ENCODE data around the gene GDA. TPM values are rescaled to one million over a fixed set of nuclear protein-coding genes. Genes with fewer than 3 reads are reported as not detected.

The GDA gene
- polyA plus RNA-seq, 4 donors: 33.1 to 210 (median 124) TPM

DNA sequence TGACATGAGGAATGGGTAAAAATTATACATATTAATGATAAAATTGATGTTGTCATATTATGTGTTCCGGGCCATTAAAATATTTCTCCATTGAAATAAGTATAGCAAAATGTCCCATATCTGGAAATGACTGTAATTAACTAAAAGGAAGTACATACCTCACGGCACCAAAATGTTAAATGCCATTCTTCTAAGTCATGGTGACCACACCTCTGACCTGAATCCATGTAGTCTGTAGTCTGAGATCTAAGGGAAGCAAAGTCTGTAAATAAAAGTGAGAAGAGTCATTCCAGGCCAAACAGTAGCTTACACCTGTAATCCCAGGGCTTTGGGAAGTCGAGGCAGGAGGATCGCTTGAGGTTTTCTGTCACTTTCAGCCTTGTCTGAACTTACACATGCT is 8.7 kb upstream of the GDA start:
- H3K4me1 ChIP-seq (ENCODE audit: control insufficient read depth in 3 of 3, insufficient read depth in 2 of 3, low read depth in 1 of 3, low read length in 2 of 3): peaks cover 2 to 11% (median 2%) of the 10 kb centered on the region in 3 donors
- DNase-seq (peak in 1 of 2 donors; percentile 80), FAIRE-seq (no peak)
- no peak overlapping the region for H3K4me3 ChIP-seq (ENCODE audit: low read depth in 1 of 3, low read length in 3 of 3)
- 50 to 70% (median 70%) methylated on average over 4 of the region's 4 CpGs for WGBS, 3 donors
- no peaks in the 10 kb centered on the region for H3K36me3 ChIP-seq (ENCODE audit: control insufficient read depth in 3 of 3, insufficient read depth in 2 of 3, low read depth in 1 of 3, low read length in 3 of 3)
- H3K9me3 ChIP-seq (ENCODE audit: control insufficient read depth in 2 of 2, insufficient read depth in 1 of 2, low read depth in 1 of 2, low read length in 1 of 2): no peaks in the 10 kb centered on the region
- no peaks in the 10 kb centered on the region for H3K27me3 ChIP-seq (ENCODE audit: control insufficient read depth in 3 of 3, insufficient read depth in 3 of 3, low read length in 3 of 3)
- no peak overlapping the region for H3K27ac ChIP-seq (ENCODE audit: low read depth in 1 of 3, low read length in 2 of 3)

DNA sequence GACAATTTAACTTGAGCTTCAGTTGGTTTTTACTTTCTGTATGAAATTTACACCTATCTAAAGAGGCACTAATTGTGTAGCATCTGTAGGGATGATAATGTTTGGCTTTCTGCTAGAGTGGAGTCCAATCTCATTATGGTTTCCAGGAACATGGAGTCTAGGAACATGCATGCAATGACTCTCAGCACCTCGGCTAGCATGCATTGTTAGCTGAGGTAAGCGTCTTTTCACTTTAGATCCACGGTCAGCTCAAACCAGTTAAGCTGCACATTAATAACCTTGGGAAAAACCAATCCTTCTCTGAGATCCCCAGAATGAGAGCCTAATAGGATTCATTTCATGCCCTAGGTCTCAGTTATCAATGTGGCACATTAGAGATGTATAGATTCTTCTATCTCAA is 7.8 kb upstream of the GDA start:
- DNase-seq (no peak), FAIRE-seq (no peak)
- no peaks in the 10 kb centered on the region for H3K27me3 ChIP-seq (ENCODE audit: control insufficient read depth in 3 of 3, insufficient read depth in 3 of 3, low read length in 3 of 3)
- no peak overlapping the region for H3K4me3 ChIP-seq (ENCODE audit: low read depth in 1 of 3, low read length in 3 of 3)
- H3K9me3 ChIP-seq (ENCODE audit: control insufficient read depth in 2 of 2, insufficient read depth in 1 of 2, low read depth in 1 of 2, low read length in 1 of 2): no peaks in the 10 kb centered on the region
- peaks cover 2 to 11% (median 2%) of the 10 kb centered on the region in 3 donors for H3K4me1 ChIP-seq (ENCODE audit: control insufficient read depth in 3 of 3, insufficient read depth in 2 of 3, low read depth in 1 of 3, low read length in 2 of 3)
- H3K36me3 ChIP-seq (ENCODE audit: control insufficient read depth in 3 of 3, insufficient read depth in 2 of 3, low read depth in 1 of 3, low read length in 3 of 3): no peaks in the 10 kb centered on the region
- 83 to 93% (median 91%) methylated on average over 3 of the region's 3 CpGs for WGBS, 3 donors
- H3K27ac ChIP-seq (ENCODE audit: low read depth in 1 of 3, low read length in 2 of 3): no peak overlapping the region

DNA sequence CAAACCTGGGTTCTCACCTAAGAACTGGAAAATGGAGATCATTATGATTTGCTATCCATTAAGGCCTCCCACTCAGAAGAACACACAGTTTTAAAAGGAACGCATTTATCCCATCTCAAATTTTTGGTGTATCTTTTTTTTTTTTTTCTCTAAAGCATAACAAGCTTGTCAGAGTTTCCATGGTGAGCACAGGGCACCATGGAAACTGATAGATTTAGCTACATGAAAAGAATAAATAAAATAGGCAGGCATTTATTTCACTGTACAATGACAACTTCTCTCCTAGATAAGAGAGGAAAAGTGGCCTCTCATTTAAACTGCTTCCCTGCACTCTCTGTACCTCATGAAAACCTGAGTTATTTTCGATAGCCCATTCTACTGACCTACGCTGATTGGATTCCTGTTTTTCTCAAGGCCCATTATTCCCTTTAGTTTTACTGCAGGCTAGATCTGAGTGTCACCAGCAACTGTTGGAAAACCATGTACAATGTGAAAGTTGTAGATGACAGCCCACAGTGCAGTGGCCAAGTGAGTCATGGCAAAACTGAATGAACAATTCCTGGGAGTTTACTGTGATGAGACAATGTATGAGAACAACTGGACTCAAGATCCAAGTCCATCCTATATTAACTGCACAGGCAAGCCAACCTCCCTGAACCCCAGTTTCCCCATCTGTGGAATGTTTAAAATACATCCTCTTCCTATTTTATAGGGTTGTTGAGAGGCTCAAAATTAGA is 4.3 kb upstream of the GDA start:
- FAIRE-seq (no peak), DNase-seq (peak; percentile 72 to 82)
- Histone ChIP-seq H3K27ac (ENCODE audit: low read depth in 1 of 3, low read length in 2 of 3) (peak overlapping the region in 2 of 3 donors; percentile 25 to 64), H3K9me3 (ENCODE audit: control insufficient read depth in 2 of 2, insufficient read depth in 1 of 2, low read depth in 1 of 2, low read length in 1 of 2) (no peaks in the 10 kb centered on the region), H3K36me3 (ENCODE audit: control insufficient read depth in 3 of 3, insufficient read depth in 2 of 3, low read depth in 1 of 3, low read length in 3 of 3) (no peaks in the 10 kb centered on the region), H3K4me3 (ENCODE audit: low read depth in 1 of 3, low read length in 3 of 3) (no peak overlapping the region), H3K27me3 (ENCODE audit: control insufficient read depth in 3 of 3, insufficient read depth in 3 of 3, low read length in 3 of 3) (peaks cover 0 to 6% (median 3%) of the 10 kb centered on the region in 3 donors), H3K4me1 (ENCODE audit: control insufficient read depth in 3 of 3, insufficient read depth in 2 of 3, low read depth in 1 of 3, low read length in 2 of 3) (peaks cover under 1 to 9% (median 2%) of the 10 kb centered on the region in 3 donors)
- WGBS, 3 donors: 91 to 95% (median 94%) methylated on average over 3 of the region's 3 CpGs

DNA sequence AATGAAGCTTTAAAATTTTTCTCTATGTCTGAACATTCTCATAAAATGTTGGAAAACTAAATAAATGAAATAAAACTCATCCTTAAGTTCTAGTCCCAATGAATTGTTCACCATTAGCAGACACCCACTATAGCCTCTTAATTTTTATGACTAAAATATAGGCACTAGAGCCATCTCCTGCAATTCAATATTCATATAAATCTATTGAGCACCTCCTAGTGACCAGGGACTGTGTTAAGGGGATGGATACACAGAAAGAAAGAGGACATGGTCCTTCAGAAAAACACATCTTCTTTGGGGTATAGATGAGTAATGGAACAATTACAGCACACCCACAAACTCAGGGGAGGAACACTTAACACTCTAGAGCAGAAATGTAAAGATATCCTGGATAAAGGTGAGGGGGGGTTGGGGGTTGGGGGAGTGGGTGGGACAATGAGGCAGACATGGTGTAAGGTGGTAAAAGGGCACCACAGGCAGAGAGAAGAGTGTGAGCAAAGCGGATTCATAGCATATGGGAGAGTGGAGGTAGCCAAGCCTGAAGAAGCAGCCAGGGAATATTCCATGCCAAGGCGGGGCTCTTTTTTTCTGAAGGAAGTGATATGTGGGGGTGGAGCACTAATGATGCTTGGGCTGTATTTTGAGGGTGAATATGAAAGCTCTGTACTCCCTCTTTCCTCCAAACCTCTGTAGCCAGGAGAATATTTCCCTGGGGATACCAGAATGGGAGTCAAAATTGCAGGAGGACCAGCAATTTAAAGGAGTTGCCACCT is 3.3 kb upstream of the GDA start:
- Histone ChIP-seq H3K4me3 (ENCODE audit: low read depth in 1 of 3, low read length in 3 of 3) (no peak overlapping the region), H3K36me3 (ENCODE audit: control insufficient read depth in 3 of 3, insufficient read depth in 2 of 3, low read depth in 1 of 3, low read length in 3 of 3) (no peaks in the 10 kb centered on the region), H3K9me3 (ENCODE audit: control insufficient read depth in 2 of 2, insufficient read depth in 1 of 2, low read depth in 1 of 2, low read length in 1 of 2) (no peaks in the 10 kb centered on the region), H3K27ac (ENCODE audit: low read depth in 1 of 3, low read length in 2 of 3) (peak overlapping the region in 1 of 3 donors; percentile 64), H3K4me1 (ENCODE audit: control insufficient read depth in 3 of 3, insufficient read depth in 2 of 3, low read depth in 1 of 3, low read length in 2 of 3) (peaks cover 0 to 9% (median 2%) of the 10 kb centered on the region in 3 donors), H3K27me3 (ENCODE audit: control insufficient read depth in 3 of 3, insufficient read depth in 3 of 3, low read length in 3 of 3) (peaks cover 0 to 6% (median 3%) of the 10 kb centered on the region in 3 donors)
- no peak for FAIRE-seq
- 85 to 87% (median 87%) methylated on average over 2 of the region's 2 CpGs for WGBS, 3 donors
- DNase-seq: peak in 1 of 2 donors; percentile 37

DNA sequence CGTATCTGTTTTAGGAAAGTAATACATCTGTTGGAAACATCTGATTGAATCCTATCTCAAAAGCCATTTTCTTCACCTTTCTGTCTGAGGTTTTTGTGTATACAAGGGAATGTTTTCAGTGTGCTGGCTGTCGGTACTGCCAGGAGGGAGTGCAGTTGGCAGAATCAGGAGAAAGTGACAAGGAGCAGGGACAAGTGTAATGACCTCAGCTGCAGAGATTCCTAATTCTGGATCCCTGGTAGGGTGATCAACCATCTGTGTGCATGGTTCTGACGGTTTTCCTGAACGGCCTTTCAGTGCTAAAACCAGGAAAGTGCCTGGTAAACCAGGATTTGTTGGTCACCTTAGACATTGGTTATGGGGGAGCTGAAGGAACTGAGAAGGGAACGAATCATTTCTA is 1.6 kb upstream of the GDA start:
- H3K4me3 ChIP-seq (ENCODE audit: low read depth in 1 of 3, low read length in 3 of 3): no peak overlapping the region
- H3K27me3 ChIP-seq (ENCODE audit: control insufficient read depth in 3 of 3, insufficient read depth in 3 of 3, low read length in 3 of 3): peaks cover 0 to 6% (median 3%) of the 10 kb centered on the region in 3 donors
- H3K36me3 ChIP-seq (ENCODE audit: control insufficient read depth in 3 of 3, insufficient read depth in 2 of 3, low read depth in 1 of 3, low read length in 3 of 3): peaks cover 0 to 4% (median 0%) of the 10 kb centered on the region in 3 donors
- H3K27ac ChIP-seq (ENCODE audit: low read depth in 1 of 3, low read length in 2 of 3): no peak overlapping the region
- peaks cover 0 to 13% (median 0%) of the 10 kb centered on the region in 3 donors for H3K4me1 ChIP-seq (ENCODE audit: control insufficient read depth in 3 of 3, insufficient read depth in 2 of 3, low read depth in 1 of 3, low read length in 2 of 3)
- H3K9me3 ChIP-seq (ENCODE audit: control insufficient read depth in 2 of 2, insufficient read depth in 1 of 2, low read depth in 1 of 2, low read length in 1 of 2): no peaks in the 10 kb centered on the region
- DNase-seq (no peak), FAIRE-seq (no peak)
- WGBS, 3 donors: 71 to 75% (median 74%) methylated on average over 5 of the region's 5 CpGs

DNA sequence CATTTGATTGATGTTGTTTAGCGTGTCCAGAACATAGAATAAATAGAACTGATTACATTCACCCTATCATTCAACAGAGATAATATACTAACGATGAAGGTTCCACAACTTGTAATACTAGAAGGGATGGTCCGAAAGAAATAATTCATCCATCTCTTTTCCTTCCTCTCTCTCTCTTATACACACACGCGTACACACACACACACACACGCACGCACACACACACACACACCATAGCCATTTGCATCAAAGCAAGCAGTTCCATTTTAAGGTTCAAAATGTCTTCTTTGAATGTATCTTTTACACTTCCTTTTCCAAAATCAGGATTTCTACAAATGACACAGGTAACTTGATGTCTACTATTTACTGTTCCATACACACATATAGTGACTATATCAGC is 887 bp downstream of the GDA start:
- peak overlapping the region; percentile 84 to 88 (median 86) for H3K27ac ChIP-seq (ENCODE audit: low read depth in 1 of 3, low read length in 2 of 3)
- peaks cover 0 to 4% (median 0%) of the 10 kb centered on the region in 3 donors for H3K36me3 ChIP-seq (ENCODE audit: control insufficient read depth in 3 of 3, insufficient read depth in 2 of 3, low read depth in 1 of 3, low read length in 3 of 3)
- peaks cover 0 to 1% of the 10 kb centered on the region in 2 donors for H3K9me3 ChIP-seq (ENCODE audit: control insufficient read depth in 2 of 2, insufficient read depth in 1 of 2, low read depth in 1 of 2, low read length in 1 of 2)
- peaks cover 0 to 18% (median 0%) of the 10 kb centered on the region in 3 donors for H3K4me1 ChIP-seq (ENCODE audit: control insufficient read depth in 3 of 3, insufficient read depth in 2 of 3, low read depth in 1 of 3, low read length in 2 of 3)
- peak; percentile 31 to 60 for DNase-seq
- 12 to 51% (median 44%) methylated on average over 7 of the region's 7 CpGs for WGBS, 3 donors
- peaks cover 0 to 6% (median 3%) of the 10 kb centered on the region in 3 donors for H3K27me3 ChIP-seq (ENCODE audit: control insufficient read depth in 3 of 3, insufficient read depth in 3 of 3, low read length in 3 of 3)
- no peak for FAIRE-seq
- H3K4me3 ChIP-seq (ENCODE audit: low read depth in 1 of 3, low read length in 3 of 3): peak overlapping the region in 2 of 3 donors; percentile 62 to 83

DNA sequence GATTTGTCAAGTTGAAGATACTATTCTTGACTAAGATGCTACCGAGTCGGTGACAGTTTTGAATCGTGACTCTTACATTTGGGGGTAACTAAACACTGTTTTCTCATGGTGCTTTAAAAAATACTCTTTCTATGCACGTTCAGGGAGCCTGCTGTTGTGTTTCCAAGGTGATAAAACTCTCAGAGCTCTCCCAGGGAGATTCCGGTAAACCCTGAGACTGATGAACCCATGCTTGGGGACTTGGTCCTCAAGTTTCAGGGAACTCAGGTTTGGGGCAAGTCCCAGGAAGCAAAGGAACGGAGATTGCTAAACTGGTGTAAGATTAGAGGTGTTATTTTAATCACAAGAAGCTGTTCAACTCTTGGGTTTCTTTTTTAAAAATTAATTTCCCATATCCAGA is 1.4 kb downstream of the GDA start:
- Histone ChIP-seq H3K4me3 (ENCODE audit: low read depth in 1 of 3, low read length in 3 of 3) (peak overlapping the region; percentile 31 to 83 (median 62)), H3K9me3 (ENCODE audit: control insufficient read depth in 2 of 2, insufficient read depth in 1 of 2, low read depth in 1 of 2, low read length in 1 of 2) (peaks cover 0 to 6% of the 10 kb centered on the region in 2 donors), H3K36me3 (ENCODE audit: control insufficient read depth in 3 of 3, insufficient read depth in 2 of 3, low read depth in 1 of 3, low read length in 3 of 3) (peaks cover 0 to 4% (median 0%) of the 10 kb centered on the region in 3 donors), H3K27ac (ENCODE audit: low read depth in 1 of 3, low read length in 2 of 3) (peak overlapping the region; percentile 62 to 88 (median 84)), H3K4me1 (ENCODE audit: control insufficient read depth in 3 of 3, insufficient read depth in 2 of 3, low read depth in 1 of 3, low read length in 2 of 3) (peaks cover 0 to 23% (median 0%) of the 10 kb centered on the region in 3 donors), H3K27me3 (ENCODE audit: control insufficient read depth in 3 of 3, insufficient read depth in 3 of 3, low read length in 3 of 3) (peaks cover 0 to 6% (median 3%) of the 10 kb centered on the region in 3 donors)
- FAIRE-seq (no peak), DNase-seq (peak; percentile 48 to 68)
- WGBS, 3 donors: 50 to 68% (median 53%) methylated on average over 6 of the region's 6 CpGs

DNA sequence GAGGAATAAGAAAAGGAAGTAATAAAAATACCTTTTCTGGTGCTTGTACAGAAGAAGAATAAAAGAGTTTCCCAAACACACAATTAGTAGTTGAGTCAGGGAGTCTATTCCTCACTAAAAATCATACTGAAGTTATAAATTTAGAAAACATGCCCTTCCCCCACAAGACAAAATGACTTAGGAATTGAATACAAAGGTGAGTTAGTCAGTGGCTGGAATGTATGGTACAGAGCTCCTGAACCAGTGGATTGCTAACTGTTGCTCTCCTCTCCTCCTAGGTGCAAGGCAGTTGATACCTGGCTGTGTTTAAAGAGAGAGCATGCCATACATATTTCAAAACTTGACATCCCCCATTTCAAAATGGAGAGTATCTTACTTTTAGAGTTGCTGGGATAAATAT is 1.9 kb downstream of the GDA start:
- H3K4me3 ChIP-seq (ENCODE audit: low read depth in 1 of 3, low read length in 3 of 3): peak overlapping the region in 2 of 3 donors; percentile 62 to 83
- FAIRE-seq (no peak), DNase-seq (peak; percentile 57 to 62)
- peaks cover 0 to 24% (median 0%) of the 10 kb centered on the region in 3 donors for H3K4me1 ChIP-seq (ENCODE audit: control insufficient read depth in 3 of 3, insufficient read depth in 2 of 3, low read depth in 1 of 3, low read length in 2 of 3)
- H3K27ac ChIP-seq (ENCODE audit: low read depth in 1 of 3, low read length in 2 of 3): peak overlapping the region; percentile 66 to 88 (median 84)
- peaks cover 0 to 6% of the 10 kb centered on the region in 2 donors for H3K9me3 ChIP-seq (ENCODE audit: control insufficient read depth in 2 of 2, insufficient read depth in 1 of 2, low read depth in 1 of 2, low read length in 1 of 2)
- H3K36me3 ChIP-seq (ENCODE audit: control insufficient read depth in 3 of 3, insufficient read depth in 2 of 3, low read depth in 1 of 3, low read length in 3 of 3): peaks cover 0 to 4% (median 0%) of the 10 kb centered on the region in 3 donors
- peaks cover 0 to 6% (median 3%) of the 10 kb centered on the region in 3 donors for H3K27me3 ChIP-seq (ENCODE audit: control insufficient read depth in 3 of 3, insufficient read depth in 3 of 3, low read length in 3 of 3)
